ENCODE data around the gene INTS14. TPM values are rescaled to one million over a fixed set of nuclear protein-coding genes. Genes with fewer than 3 reads are reported as not detected.

The INTS14 gene
- total RNA-seq, 1 experiment from 2014 or later: 44.7 TPM

GRCh38 chr15:65644282-65644681 is 33.4 kb upstream of the INTS14 start:
- H3K4ac ChIP-seq (ENCODE audit: low read depth, low read length): no peak overlapping the region
- H3K14ac ChIP-seq (ENCODE audit: insufficient read depth, low read length): no peak overlapping the region
- no peak for TF ChIP-seq CTCF (conservative IDR thresholded peaks at IDR 0.05)
- H2AK5ac ChIP-seq (ENCODE audit: insufficient read length, low read length): no peak overlapping the region
- H2BK12ac ChIP-seq (ENCODE audit: insufficient read length, low read depth, low read length): no peak overlapping the region
- no peaks in the 10 kb centered on the region for H3K9me3 ChIP-seq (ENCODE audit: control insufficient read depth, low read depth, low read length)
- no peaks in the 10 kb centered on the region for H3K36me3 Mint-ChIP-seq (ENCODE audit: insufficient read depth in 1 of 3, low read depth in 3 of 3)
- no peaks in the 10 kb centered on the region for H3K23me2 ChIP-seq (ENCODE audit: insufficient read length, low read depth, low read length, poor library complexity, severe bottlenecking)
- peaks cover 2 to 6% of the 10 kb centered on the region in 2 experiments; a peak in 3 of 4 replicates for H3K4me1 Mint-ChIP-seq
- no CpG with 5 or more reads among the region's 4 CpGs for WGBS (ENCODE audit: extremely low coverage, insufficient read length, low lambda C conversion rate)
- H4K91ac ChIP-seq (ENCODE audit: insufficient read length, low read depth, low read length): no peak overlapping the region
- no peak overlapping the region for H3K23ac ChIP-seq (ENCODE audit: insufficient read length, low read depth, low read length)
- no peak overlapping the region for H2BK120ac ChIP-seq (ENCODE audit: low read depth, low read length, poor library complexity, severe bottlenecking)
- no peak overlapping the region for H3T11ph ChIP-seq (ENCODE audit: low read length)
- H4K5ac ChIP-seq (ENCODE audit: insufficient read length, low read depth, low read length): no peak overlapping the region
- no peak overlapping the region for H3K56ac ChIP-seq (ENCODE audit: insufficient read length, low read depth, low read length)
- no peak overlapping the region for H2AFZ ChIP-seq (ENCODE audit: low read length)
- no peaks in the 10 kb centered on the region for H3K79me2 ChIP-seq (ENCODE audit: insufficient read depth, low read length)
- no peak overlapping the region for H3K9ac ChIP-seq (ENCODE audit: extremely low read depth, insufficient read length, low read length)
- DNase-seq: no peak
- no peaks in the 10 kb centered on the region for H3K9me3 Mint-ChIP-seq
- no peak overlapping the region for H3K18ac ChIP-seq (ENCODE audit: insufficient read length, low read depth, low read length)
- no peak overlapping the region for H2BK15ac ChIP-seq (ENCODE audit: low read depth, low read length)
- no peaks in the 10 kb centered on the region for H3K27me3 Mint-ChIP-seq (ENCODE audit: low read depth)
- no peak overlapping the region for H3K27ac Mint-ChIP-seq
- no peaks in the 10 kb centered on the region for H4K20me1 ChIP-seq (ENCODE audit: control insufficient read depth, insufficient read depth, insufficient read length)
- no peak overlapping the region for H3K4me3 Mint-ChIP-seq
- H2BK20ac ChIP-seq (ENCODE audit: low read depth, low read length, poor library complexity, severe bottlenecking): no peak overlapping the region
- H3K4me2 ChIP-seq (ENCODE audit: insufficient read depth, insufficient read length, low read length): no peak overlapping the region
- H3K27me3 ChIP-seq (ENCODE audit: insufficient read depth, low read length): no peaks in the 10 kb centered on the region
- no peak overlapping the region for H2BK5ac ChIP-seq (ENCODE audit: insufficient read length, low read length)
- 0 out of 2 replicates have a peak, but pooled peaks cover 2% of the 10 kb centered on the region for H3K4me1 ChIP-seq (ENCODE audit: insufficient read depth, low read length)
- no peaks in the 10 kb centered on the region for H3K79me1 ChIP-seq (ENCODE audit: insufficient read depth, low read depth, low read length, poor library complexity, severe bottlenecking)
- H4K8ac ChIP-seq (replicated peaks; ENCODE audit: insufficient read length, low read depth, low read length): no peak overlapping the region
- no peak overlapping the region for H3K27ac ChIP-seq (ENCODE audit: insufficient read length, low read depth, low read length)
